Measurements from ENCODE around the gene PPFIA4.
"Not testable (repeated sequence)": the region's sequence is repeated elsewhere in the genome, so short reads cannot be mapped to it uniquely, and the experiment has no call there.

The PPFIA4 gene

GRCh38 chr1:202982715-202983430 lies 43.4 kb upstream of the PPFIA4 start:
- no peak for DNase-seq
- no peaks in the 10 kb centered on the region for H3K79me2 ChIP-seq (ENCODE audit: low read length)
- H3F3A ChIP-seq (ENCODE audit: insufficient read depth, low read length), result no peaks in the 10 kb centered on the region
- H3K4me3 ChIP-seq (ENCODE audit: low read length), result no peak overlapping the region
- H3K27ac ChIP-seq (ENCODE audit: low read length), result no peak overlapping the region
- H3K4me1 ChIP-seq (ENCODE audit: low read length), result no peaks in the 10 kb centered on the region
- H3K36me3 ChIP-seq (replicated peaks; ENCODE audit: insufficient read depth, low read length), result no peaks in the 10 kb centered on the region
- no peaks in the 10 kb centered on the region for H3K27me3 ChIP-seq (replicated peaks; ENCODE audit: insufficient read depth, low read length)
- no peak overlapping the region for H3K4me2 ChIP-seq (ENCODE audit: low read depth, low read length)
- no peaks in the 10 kb centered on the region for H4K20me1 ChIP-seq (ENCODE audit: insufficient read depth, low read length)
- no peaks in the 10 kb centered on the region for H3K9me2 ChIP-seq (replicated peaks; ENCODE audit: insufficient read depth, low read length)
- H2AFZ ChIP-seq (ENCODE audit: low read length), result no peak overlapping the region
- TF ChIP-seq EZH2 (optimal IDR thresholded peaks at IDR 0.05; ENCODE audit: low read depth, low read length) (no peak), EZH2phosphoT487 (IDR thresholded peaks at IDR 0.05; ENCODE audit: low read length) (no peak), CTCF (IDR thresholded peaks at IDR 0.05; ENCODE audit: low read length) (no peak)
- H3K9me3 ChIP-seq (replicated peaks; ENCODE audit: insufficient read depth, low read length), result no peaks in the 10 kb centered on the region
- H3K9ac ChIP-seq (ENCODE audit: low read length), result no peak overlapping the region

GRCh38 chr1:202986120-202986519 lies 40.2 kb upstream of the PPFIA4 start:
- not testable (repeated sequence) for H2AFZ ChIP-seq (ENCODE audit: low read length); DNase-seq; H4K20me1 ChIP-seq (ENCODE audit: insufficient read depth, low read length); H3K9me2 ChIP-seq (replicated peaks; ENCODE audit: insufficient read depth, low read length); H3K4me2 ChIP-seq (ENCODE audit: low read depth, low read length); H3K36me3 ChIP-seq (replicated peaks; ENCODE audit: insufficient read depth, low read length); H3K27ac ChIP-seq (ENCODE audit: low read length); H3K79me2 ChIP-seq (ENCODE audit: low read length); H3K9ac ChIP-seq (ENCODE audit: low read length); H3K27me3 ChIP-seq (replicated peaks; ENCODE audit: insufficient read depth, low read length); H3K4me3 ChIP-seq (ENCODE audit: low read length); H3K4me1 ChIP-seq (ENCODE audit: low read length); H3F3A ChIP-seq (ENCODE audit: insufficient read depth, low read length); H3K9me3 ChIP-seq (replicated peaks; ENCODE audit: insufficient read depth, low read length)

- no peaks in the 10 kb centered on the region for H3K4me1 ChIP-seq (ENCODE audit: low read length)
- H2AFZ ChIP-seq (ENCODE audit: low read length), result no peak overlapping the region
- H3K27ac ChIP-seq (ENCODE audit: low read length), result no peak overlapping the region
- H4K20me1 ChIP-seq (ENCODE audit: insufficient read depth, low read length), result no peaks in the 10 kb centered on the region
- no peak overlapping the region for H3K4me2 ChIP-seq (ENCODE audit: low read depth, low read length)
- H3K4me3 ChIP-seq (ENCODE audit: low read length), result no peak overlapping the region
- no peaks in the 10 kb centered on the region for H3K27me3 ChIP-seq (replicated peaks; ENCODE audit: insufficient read depth, low read length)
- no peaks in the 10 kb centered on the region for H3K9me3 ChIP-seq (replicated peaks; ENCODE audit: insufficient read depth, low read length)
- no peaks in the 10 kb centered on the region for H3K9me2 ChIP-seq (replicated peaks; ENCODE audit: insufficient read depth, low read length)
- TF ChIP-seq EZH2 (optimal IDR thresholded peaks at IDR 0.05; ENCODE audit: low read depth, low read length), result no peak
- H3K36me3 ChIP-seq (replicated peaks; ENCODE audit: insufficient read depth, low read length), result no peaks in the 10 kb centered on the region
- H3K79me2 ChIP-seq (ENCODE audit: low read length), result no peaks in the 10 kb centered on the region
- no peak overlapping the region for H3K9ac ChIP-seq (ENCODE audit: low read length)
- H3F3A ChIP-seq (ENCODE audit: insufficient read depth, low read length), result no peaks in the 10 kb centered on the region
- no peak for DNase-seq
Measured at GRCh38 chr1:202987255-202987654, 39.0 kb upstream of the PPFIA4 start.

- Histone ChIP-seq H3K79me2 (ENCODE audit: low read length) (no peaks in the 10 kb centered on the region), H3K27ac (ENCODE audit: low read length) (no peak overlapping the region), H3K9me3 (replicated peaks; ENCODE audit: insufficient read depth, low read length) (no peaks in the 10 kb centered on the region), H3K36me3 (replicated peaks; ENCODE audit: insufficient read depth, low read length) (no peaks in the 10 kb centered on the region), H3K9ac (ENCODE audit: low read length) (no peak overlapping the region), H3F3A (ENCODE audit: insufficient read depth, low read length) (no peaks in the 10 kb centered on the region), H3K4me3 (ENCODE audit: low read length) (no peak overlapping the region), H4K20me1 (ENCODE audit: insufficient read depth, low read length) (no peaks in the 10 kb centered on the region), H3K27me3 (replicated peaks; ENCODE audit: insufficient read depth, low read length) (no peaks in the 10 kb centered on the region), H3K9me2 (replicated peaks; ENCODE audit: insufficient read depth, low read length) (no peaks in the 10 kb centered on the region), H3K4me1 (ENCODE audit: low read length) (no peaks in the 10 kb centered on the region), H2AFZ (ENCODE audit: low read length) (no peak overlapping the region), H3K4me2 (ENCODE audit: low read depth, low read length) (no peak overlapping the region)
- TF ChIP-seq EZH2phosphoT487 (IDR thresholded peaks at IDR 0.05; ENCODE audit: low read length) (no peak), CTCF (IDR thresholded peaks at IDR 0.05; ENCODE audit: low read length) (no peak), EZH2 (optimal IDR thresholded peaks at IDR 0.05; ENCODE audit: low read depth, low read length) (no peak)
- DNase-seq, result no peak
Measured at GRCh38 chr1:202987922-202988583, 38.2 kb upstream of the PPFIA4 start.

All from MM.1S (cell line).